IMR-90 (cell line): ENCODE measurements around the gene SLC27A2. TPM values are rescaled to one million over a fixed set of nuclear protein-coding genes. Genes with fewer than 3 reads are reported as not detected.
A peak's percentile ranks its signal among the peaks of the same experiment; 100 is the strongest.

Source experiments
- ATAC-seq: fragments of 200-7000 bp; cut with Tn5 transposase; 2 replicates; pipeline ENCODE4 v1.9.1; 2020; ENCODE audit warnings: low read depth, mild to moderate bottlenecking, moderate library complexity
- BruUV-seq: library from RNA; stranded (reverse); fragments of 400-500 nt; replicated peaks from 2 replicates; lab custom pipeline; 2021; lab: Mats Ljungman, UMichigan
- CTCF ChIA-PET: fragments of 300-600 bp; formaldehyde crosslinking; extraction: SDS; loops from one replicate; lab custom pipeline; 2021; ENCODE audit warnings: antibody characterized with exemption; lab: Yijun Ruan, JAX
- POLR2A ChIA-PET: fragments of 300-600 bp; sonication (Branson Sonifier 250); formaldehyde crosslinking; loops from one replicate; lab custom pipeline; 2022; ENCODE audit warnings: antibody characterized with exemption; ENCODE audit not compliant: unreplicated experiment; lab: Charles Lee
- DNase-seq: peaks from one replicate; pipeline ENCODE4 v3.0.0; 2013
- H2AFZ ChIP-seq: replicated peaks from 2 replicates; pipeline ENCODE3; 2013; ENCODE audit warnings: low read length, mild to moderate bottlenecking; ENCODE audit not compliant: poor library complexity
- H2AK5ac ChIP-seq: 2 replicates; pipeline ENCODE4 v1.6.1; 2013; ENCODE audit warnings: low read depth, low read length, inconsistent platforms
- H2AK9ac ChIP-seq: replicated peaks from 2 replicates; pipeline ENCODE3; 2013; ENCODE audit warnings: mild to moderate bottlenecking, low read depth, low read length, moderate library complexity; ENCODE audit not compliant: poor library complexity
- H2BK120ac ChIP-seq: 2 replicates; pipeline ENCODE4 v1.6.1; 2013; ENCODE audit warnings: low read depth, low read length, inconsistent platforms
- H2BK15ac ChIP-seq: 3 replicates; pipeline ENCODE4 v1.6.1; 2013; ENCODE audit warnings: low read depth, low read length, inconsistent platforms
- H2BK20ac ChIP-seq: 2 replicates; pipeline ENCODE4 v1.6.1; 2013; ENCODE audit warnings: low read depth, mild to moderate bottlenecking, inconsistent platforms, low read length, moderate library complexity
- H2BK5ac ChIP-seq: 2 replicates; pipeline ENCODE4 v1.6.1; 2013; ENCODE audit warnings: mild to moderate bottlenecking, low read depth, low read length, inconsistent platforms; ENCODE audit not compliant: poor library complexity, severe bottlenecking
- H3K14ac ChIP-seq: replicated peaks from 2 replicates; pipeline ENCODE4 v1.6.1; 2013; ENCODE audit warnings: low read depth, low read length, inconsistent platforms
- H3K18ac ChIP-seq: 2 replicates; pipeline ENCODE4 v1.6.1; 2013; ENCODE audit warnings: low read depth, low read length, control low read depth
- H3K23ac ChIP-seq: 2 replicates; pipeline ENCODE4 v1.6.1; 2013; ENCODE audit warnings: low read depth, low read length, inconsistent platforms
- H3K27ac ChIP-seq: 2 replicates; pipeline ENCODE4 v1.5.1; 2013; ENCODE audit warnings: mild to moderate bottlenecking, control low read depth, low read length; ENCODE audit not compliant: insufficient read depth
- H3K27me3 ChIP-seq: 2 replicates; pipeline ENCODE4 v1.6.1; 2013; ENCODE audit warnings: low read length; ENCODE audit not compliant: control insufficient read depth, insufficient read depth
- H3K36me3 ChIP-seq: 2 replicates; pipeline ENCODE4 v1.6.1; 2013; ENCODE audit warnings: low read length, mixed read lengths; ENCODE audit not compliant: control insufficient read depth, insufficient read depth
- H3K4ac ChIP-seq: 2 replicates; pipeline ENCODE4 v1.6.1; 2013; ENCODE audit warnings: low read depth, low read length, inconsistent platforms
- H3K4me1 ChIP-seq: 2 replicates; pipeline ENCODE4 v1.6.1; 2013; ENCODE audit warnings: low read length, mixed read lengths; ENCODE audit not compliant: control insufficient read depth, insufficient read depth
- H3K4me2 ChIP-seq: 2 replicates; pipeline ENCODE4 v1.6.1; 2013; ENCODE audit warnings: low read depth, mild to moderate bottlenecking, control low read depth, low read length, moderate library complexity
- H3K4me3 ChIP-seq: 2 replicates; pipeline ENCODE4 v1.5.1; 2013; ENCODE audit warnings: low read depth, mild to moderate bottlenecking, control low read depth, low read length, moderate library complexity; ENCODE audit not compliant: insufficient read depth
- H3K56ac ChIP-seq: 2 replicates; pipeline ENCODE4 v1.6.1; 2013; ENCODE audit warnings: low read length, inconsistent platforms; ENCODE audit not compliant: insufficient read depth; ENCODE audit errors: extremely low read depth
- H3K79me1 ChIP-seq, 2 experiments: 2 replicates each; pipeline ENCODE4 v1.6.1; 2013; ENCODE audit warnings: low read length in 2 of 2, inconsistent platforms in 1 of 2, low read depth in 1 of 2
- H3K9ac ChIP-seq: 2 replicates; pipeline ENCODE4 v1.6.1; 2013; ENCODE audit warnings: low read depth, low read length, control low read depth
- H3K9me1 ChIP-seq: 2 replicates; pipeline ENCODE4 v1.6.1; 2013; ENCODE audit warnings: low read length, inconsistent platforms; ENCODE audit not compliant: insufficient read depth
- H3K9me3 ChIP-seq: 2 replicates; pipeline ENCODE4 v1.6.1; 2013; ENCODE audit warnings: low read length; ENCODE audit not compliant: control insufficient read depth, insufficient read depth
- H4K20me1 ChIP-seq: 2 replicates; pipeline ENCODE4 v1.6.1; 2013; ENCODE audit warnings: low read length, inconsistent platforms; ENCODE audit not compliant: insufficient read depth
- H4K5ac ChIP-seq: 2 replicates; pipeline ENCODE4 v1.6.1; 2013; ENCODE audit warnings: mild to moderate bottlenecking, low read depth, low read length, control low read depth
- H4K8ac ChIP-seq, 2 experiments: 2 replicates each; pipeline ENCODE4 v1.6.1; 2013; ENCODE audit warnings: low read depth in 2 of 2, low read length in 2 of 2, control low read depth in 1 of 2, inconsistent platforms in 1 of 2
- H4K91ac ChIP-seq: 2 replicates; pipeline ENCODE4 v1.6.1; 2013; ENCODE audit warnings: low read depth, low read length, inconsistent platforms; ENCODE audit not compliant: insufficient read depth
- BHLHE40 ChIP-seq: fragments of 150-350 bp; IDR thresholded peaks from 2 replicates; pipeline ENCODE4 v1.6.1; 2016; ENCODE audit warnings: mild to moderate bottlenecking, low read depth, low read length
- CTCF ChIP-seq: conservative IDR thresholded peaks from 2 replicates; pipeline ENCODE4 v1.5.1; 2012; ENCODE audit warnings: mild to moderate bottlenecking, low read depth, low read length, improper control_type of control experiment
- FOS ChIP-seq: fragments of 150-350 bp; IDR thresholded peaks from 2 replicates; pipeline ENCODE4 v1.6.1; 2016; ENCODE audit warnings: low read depth, low read length
- MAZ ChIP-seq: IDR thresholded peaks from 2 replicates; pipeline ENCODE4 v1.6.1; 2012; ENCODE audit warnings: low read depth, mild to moderate bottlenecking, low read length, improper control_type of control experiment, moderate library complexity, borderline replicate concordance
- MXI1 ChIP-seq: IDR thresholded peaks from 2 replicates; pipeline ENCODE4 v1.6.1; 2012; ENCODE audit warnings: low read depth, mild to moderate bottlenecking, low read length, moderate library complexity, borderline replicate concordance
- RAD21 ChIP-seq: IDR thresholded peaks from 2 replicates; pipeline ENCODE4 v1.6.1; 2012; ENCODE audit warnings: low read length, improper control_type of control experiment
- RCOR1 ChIP-seq: IDR thresholded peaks from 2 replicates; pipeline ENCODE4 v1.6.1; 2012; ENCODE audit warnings: mild to moderate bottlenecking, low read length, improper control_type of control experiment; ENCODE audit not compliant: insufficient replicate concordance
- SMC3 ChIP-seq: fragments of 150-350 bp; IDR thresholded peaks from 2 replicates; pipeline ENCODE4 v1.6.1; 2016; ENCODE audit warnings: low read depth, mild to moderate bottlenecking, antibody characterized with exemption, low read length, moderate library complexity
- USF2 ChIP-seq: fragments of 150-350 bp; IDR thresholded peaks from 2 replicates; pipeline ENCODE4 v1.6.1; 2017; ENCODE audit warnings: mild to moderate bottlenecking, antibody characterized with exemption, low read length, low read depth
- WGBS, 2 experiments: methylation state at CpG; one replicate each; pipeline versions ENCODE4 v1.1.5 to v1.1.7; 2013; ENCODE audit warnings: missing lambda C conversion rate in 2 of 2; ENCODE audit not compliant: insufficient read length in 1 of 2; ENCODE audit errors: extremely low coverage in 2 of 2; 5-methylcytosine and 5-hydroxymethylcytosine counted together
- dilution Hi-C: fragments of 300-500 bp; cut with HindIII; formaldehyde crosslinking; loops from one replicate; pipeline ENCODE4 v1.14.3; 2018; ENCODE audit warnings: low sequenced_read_pairs; ENCODE audit not compliant: unreplicated experiment
- in situ Hi-C: fragments of 300-500 bp; cut with MboI; formaldehyde crosslinking; loops from 3 replicates; pipeline ENCODE4 v1.14.3; 2019; ENCODE audit warnings: low sequenced_read_pairs, inconsistent platforms, mixed read lengths
- intact Hi-C: fragments of 100-400 bp; cut with micrococcal nuclease; formaldehyde crosslinking; loops from 2 replicates; pipeline ENCODE4 v1.10.0; 2022
- polyA plus RNA-seq, 3 experiments: library from polyadenylated mRNA; depleted of rRNA; stranded (reverse); fragments of >200 nt; gene quantifications; 2 replicates each; pipeline ENCODE4 v1.2.3, GENCODE V29; 2012; ENCODE audit warnings: low replicate concordance in 1 of 3
- total RNA-seq: library from RNA; depleted of rRNA; stranded (reverse); fragments of >200 nt; gene quantifications from 2 replicates; pipeline ENCODE4 v1.2.3, GENCODE V29; 2012

Gene SLC27A2
- total and polyA plus RNA-seq, 2 of the 4 experiments (the other 2 are of a cell fraction), result under 0.01 TPM; not detected in 1

- Histone ChIP-seq H3K9ac (no peak overlapping the region), H2BK20ac (no peak overlapping the region), H3K4ac (no peak overlapping the region), H4K20me1 (no peaks in the 10 kb centered on the region), H4K91ac (no peak overlapping the region), H3K27ac (no peak overlapping the region), H3K79me1 (no peaks in the 10 kb centered on the region), H3K18ac (no peak overlapping the region), H4K5ac (no peak overlapping the region), H3K27me3 (no peaks in the 10 kb centered on the region), H2AFZ (no peak overlapping the region), H3K4me1 (no peaks in the 10 kb centered on the region; the same call in 1 of the 2 replicates), H2AK9ac (no peak overlapping the region), H3K9me3 (no peaks in the 10 kb centered on the region), H3K9me1 (no peaks in the 10 kb centered on the region), H2BK5ac (no peak overlapping the region), H3K56ac (no peak overlapping the region), H3K4me2 (no peak overlapping the region), H3K14ac (no peak overlapping the region), H2AK5ac (no peak overlapping the region), H4K8ac (no peak overlapping the region; a peak in 1 of 4 replicates), H3K4me3 (no peak overlapping the region), H3K23ac (no peak overlapping the region), H3K36me3 (no peaks in the 10 kb centered on the region), H2BK15ac (no peak overlapping the region), H2BK120ac (no peak overlapping the region)
- in situ Hi-C loops (no loop called here), dilution Hi-C loops (no loop called here), intact Hi-C loops (no loop called here)
- TF ChIP-seq FOS (0 out of 2 replicates have a peak, but pooled peaks have one; percentile 13), RAD21 (no peak), USF2 (no peak), CTCF (no peak), MXI1 (no peak), BHLHE40 (no peak), MAZ (no peak), SMC3 (no peak), RCOR1 (no peak)
- no TSS peak for BruUV-seq
- WGBS, 2 experiments, result no CpG with 5 or more reads among the region's 5 CpGs
- POLR2A ChIA-PET, result no interaction called here
- DNase-seq (peak; percentile 70), ATAC-seq (peak; percentile 63; the same call in 1 of the 2 replicates)
- CTCF ChIA-PET, result interaction anchor here (1.3 to 2.1 kb wide), 2 partner anchors 11 to 47 kb away, joined by 3 to 9 read pairs; no protein-coding TSS in a partner anchor
These were observed 59.9 kb downstream of the SLC27A2 start for GRCh38 chr15:50241684-50242450.
